ENCODE results near the gene UBA52.

DNA sequence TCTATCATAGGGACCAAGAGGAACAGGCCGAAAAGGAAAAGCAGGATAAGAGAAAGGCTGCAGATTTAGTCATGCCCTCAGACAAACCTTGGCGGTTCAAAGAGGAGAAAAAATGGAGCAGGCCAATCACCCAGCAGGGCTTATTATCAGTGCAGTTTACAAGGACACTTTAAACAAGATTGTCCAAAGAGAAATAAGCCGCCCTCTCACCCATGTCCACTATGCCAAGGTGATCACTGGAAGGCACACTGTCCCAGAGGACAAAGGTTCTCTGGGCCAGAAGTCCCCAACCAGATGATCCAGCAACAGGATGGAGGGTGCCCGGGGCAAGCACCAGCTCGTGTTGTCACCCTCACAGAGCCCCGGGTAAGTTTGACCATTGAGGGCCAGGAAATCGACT lies 8.7 kb downstream of the UBA52 start:
- TF ChIP-seq KDM5A (IDR thresholded peaks at IDR 0.05; ENCODE audit: borderline replicate concordance, low read length) (no peak), MBNL3 (CRISPR knock-in tag; conservative IDR thresholded peaks at IDR 0.05) (no peak), CTCF (CRISPR knock-in tag; IDR thresholded peaks at IDR 0.05) (no peak), ZNF776 (CRISPR knock-in tag; IDR thresholded peaks at IDR 0.05) (no peak), ARID2 (CRISPR knock-in tag; IDR thresholded peaks at IDR 0.05; ENCODE audit: borderline replicate concordance) (no peak), ZNF232 (CRISPR knock-in tag; IDR thresholded peaks at IDR 0.05; ENCODE audit: borderline replicate concordance) (no peak), TAF1 (CRISPR knock-in tag; IDR thresholded peaks at IDR 0.05) (no peak), ZHX1 (CRISPR knock-in tag; IDR thresholded peaks at IDR 0.05; ENCODE audit: low read depth) (no peak), THRA (CRISPR knock-in tag; IDR thresholded peaks at IDR 0.05; ENCODE audit: borderline replicate concordance) (no peak)
- TF ChIP-seq, protein P1, sequence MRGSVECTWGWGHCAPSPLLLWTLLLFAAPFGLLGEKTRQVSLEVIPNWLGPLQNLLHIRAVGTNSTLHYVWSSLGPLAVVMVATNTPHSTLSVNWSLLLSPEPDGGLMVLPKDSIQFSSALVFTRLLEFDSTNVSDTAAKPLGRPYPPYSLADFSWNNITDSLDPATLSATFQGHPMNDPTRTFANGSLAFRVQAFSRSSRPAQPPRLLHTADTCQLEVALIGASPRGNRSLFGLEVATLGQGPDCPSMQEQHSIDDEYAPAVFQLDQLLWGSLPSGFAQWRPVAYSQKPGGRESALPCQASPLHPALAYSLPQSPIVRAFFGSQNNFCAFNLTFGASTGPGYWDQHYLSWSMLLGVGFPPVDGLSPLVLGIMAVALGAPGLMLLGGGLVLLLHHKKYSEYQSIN (CRISPR knock-in tag; IDR thresholded peaks at IDR 0.05; ENCODE audit: borderline replicate concordance), result no peak
